AG04450 (cell line): ENCODE measurements around the gene HS3ST5. TPM values are rescaled to one million over a fixed set of nuclear protein-coding genes. Genes with fewer than 3 reads are reported as not detected.

Experiments
- CTCF ChIA-PET: fragments of 300-600, 350-600 bp; formaldehyde crosslinking; extraction: SDS; loops from one replicate; lab custom pipeline; 2022; ENCODE audit warnings: antibody characterized with exemption, inconsistent platforms; lab: Charles Lee
- POLR2A ChIA-PET: fragments of 350-600 bp; formaldehyde crosslinking; extraction: SDS; loops from one replicate; lab custom pipeline; 2021; ENCODE audit warnings: antibody characterized with exemption, inconsistent platforms; lab: Yijun Ruan, JAX
- DNase-seq: peaks from one replicate; pipeline ENCODE4 v3.0.0-alpha.2; 2011; ENCODE audit warnings: low read depth, low spot score
- H3K27ac ChIP-seq: one replicate; pipeline ENCODE4 v1.5.1; 2012; ENCODE audit warnings: low read depth, low read length, control low read depth
- H3K27me3 ChIP-seq: one replicate; pipeline ENCODE4 v1.6.0; 2012; ENCODE audit warnings: low read length; ENCODE audit not compliant: control insufficient read depth, insufficient read depth
- H3K4me3 ChIP-seq: 2 replicates; pipeline ENCODE4 v1.5.1; 2011; ENCODE audit warnings: mild to moderate bottlenecking, low read depth, low read length, control low read depth
- H3K9me3 ChIP-seq: 2 replicates; pipeline ENCODE4 v1.5.1; 2012; ENCODE audit warnings: low read length; ENCODE audit not compliant: control insufficient read depth, insufficient read depth
- CTCF ChIP-seq: IDR thresholded peaks from 2 replicates; pipeline ENCODE4 v1.5.1; 2011; ENCODE audit warnings: low read depth, low read length, control low read depth, inconsistent platforms
- polyA plus RNA-seq: library from polyadenylated mRNA; depleted of rRNA; stranded (reverse); fragments of >200 nt; gene quantifications from 2 replicates; pipeline ENCODE4 v1.2.3, GENCODE V29; 2011

The HS3ST5 gene
- polyA plus RNA-seq, 1 experiment: not detected

GRCh38 chr6:114100215-114100994, 242.4 kb downstream of the HS3ST5 start:
- CTCF ChIA-PET: interaction anchor here (0.7 to 5.0 kb wide), 5 partner anchors 9 to 204 kb away, joined by 3 to 65 read pairs (median 5); no protein-coding TSS in a partner anchor
- H3K27me3 ChIP-seq: no peaks in the 10 kb centered on the region
- no peak overlapping the region for H3K27ac ChIP-seq
- POLR2A ChIA-PET: no interaction called here
- no peaks in the 10 kb centered on the region for H3K9me3 ChIP-seq
- no peak for TF ChIP-seq CTCF
- H3K4me3 ChIP-seq: no peak overlapping the region
- DNase-seq: peak; percentile 4

- ChIA-PET CTCF (interaction anchor here (0.5 to 5.0 kb wide), 24 partner anchors 7 to 125 kb away, joined by 3 to 65 read pairs (median 4); no protein-coding TSS in a partner anchor), POLR2A (no interaction called here)
- H3K9me3 ChIP-seq: no peaks in the 10 kb centered on the region
- DNase-seq: no peak
- TF ChIP-seq CTCF: peak; percentile 79
- H3K27me3 ChIP-seq: no peaks in the 10 kb centered on the region
- H3K4me3 ChIP-seq: no peak overlapping the region
- H3K27ac ChIP-seq: no peak overlapping the region
Observed at GRCh38 chr6:114096561-114097172, 246.2 kb downstream of the HS3ST5 start.

- Histone ChIP-seq H3K27ac (no peak overlapping the region), H3K4me3 (no peak overlapping the region), H3K27me3 (no peaks in the 10 kb centered on the region), H3K9me3 (no peaks in the 10 kb centered on the region)
- DNase-seq: no peak
- no peak for TF ChIP-seq CTCF
- CTCF ChIA-PET: interaction anchor here (1.3 to 2.4 kb wide), 4 partner anchors 10 to 98 kb away, joined by 3 to 14 read pairs (median 14); no protein-coding TSS in a partner anchor
- POLR2A ChIA-PET: no interaction called here
Observed at GRCh38 chr6:114092943-114093342, 249.9 kb downstream of the HS3ST5 start.

GRCh38 chr6:114090626-114091025, 252.2 kb downstream of the HS3ST5 start:
- Histone ChIP-seq H3K4me3 (no peak overlapping the region), H3K9me3 (no peaks in the 10 kb centered on the region)
- POLR2A ChIA-PET: interaction anchor here (0.6 kb wide), 1 partner anchor 1842 kb away, joined by 8 read pairs; no protein-coding TSS in a partner anchor

More at GRCh38 chr6:114090626-114091025, 252.2 kb downstream of the HS3ST5 start:
- no peaks in the 10 kb centered on the region for H3K27me3 ChIP-seq
- no peak for DNase-seq
- CTCF ChIA-PET: interaction anchor here (1.3 to 2.4 kb wide), 3 partner anchors 7 to 95 kb away, joined by 5 to 17 read pairs (median 9); no protein-coding TSS in a partner anchor
- no peak for TF ChIP-seq CTCF
- H3K27ac ChIP-seq: no peak overlapping the region
